HG03520 (cell line): Measurements from ENCODE around the gene C10orf143.

Experiments
- ATAC-seq: cut with Tn5 transposase; IDR thresholded peaks from one replicate; pipeline ENCODE4 v1.9.1; 2021; ENCODE audit warnings: mild to moderate bottlenecking, moderate library complexity; ENCODE audit not compliant: unreplicated experiment

Gene C10orf143

GRCh38 chr10:130017631-130018022 is 93.0 kb downstream of the C10orf143 start:
- ATAC-seq: no peak

GRCh38 chr10:130016993-130017630 is 93.5 kb downstream of the C10orf143 start:
- no peak for ATAC-seq

- ATAC-seq: no peak
Measured at GRCh38 chr10:130016095-130016494, 94.5 kb downstream of the C10orf143 start.

GRCh38 chr10:130015075-130015695 is 95.4 kb downstream of the C10orf143 start:
- no peak for ATAC-seq

- no peak for ATAC-seq
Measured at GRCh38 chr10:130014263-130015074, 96.2 kb downstream of the C10orf143 start.
